CD14-positive monocyte (primary cell): ENCODE measurements around the gene RLN1. TPM values are rescaled to one million over a fixed set of nuclear protein-coding genes. Genes with fewer than 3 reads are reported as not detected.
A peak's percentile ranks its signal among the peaks of the same experiment; 100 is the strongest.
"Not testable (repeated sequence)": the region's sequence is repeated elsewhere in the genome, so short reads cannot be mapped to it uniquely, and the experiment has no call there.

Experiments used
- DNase-seq, 3 donors: peaks; one replicate each; pipeline ENCODE4 v3.0.0-alpha.2; 2011 to 2022
- H2AFZ ChIP-seq: 2 replicates; pipeline ENCODE4 v1.6.0; 2012; ENCODE audit warnings: mild to moderate bottlenecking, low read depth, low read length, inconsistent platforms; ENCODE audit not compliant: insufficient read depth, poor library complexity, severe bottlenecking
- H3K27ac ChIP-seq, 2 donors: 1 replicate in 1 of 2; 2 replicates in 1 of 2; pipeline ENCODE4 v1.5.1; 2012 to 2013; ENCODE audit warnings: low read length in 2 of 2, control low read depth in 1 of 2, inconsistent platforms in 1 of 2, low read depth in 1 of 2, mild to moderate bottlenecking in 1 of 2
- H3K27me3 ChIP-seq, 2 donors: one replicate each; pipeline versions ENCODE4 v1.6.0 to v1.6.1; 2011 to 2013; ENCODE audit warnings: low read length in 2 of 2; ENCODE audit not compliant: control insufficient read depth in 2 of 2, insufficient read depth in 2 of 2
- H3K36me3 ChIP-seq, 2 donors: replicated peaks in 1 of 2; 1 replicate in 1 of 2; 2 replicates in 1 of 2; pipeline versions ENCODE4 v1.5.1 to v1.6.1; 2012 to 2013; ENCODE audit warnings: low read length in 2 of 2, control low read depth in 1 of 2, inconsistent platforms in 1 of 2, mild to moderate bottlenecking in 1 of 2; ENCODE audit not compliant: insufficient read depth in 2 of 2, control insufficient read depth in 1 of 2
- H3K4me1 ChIP-seq, 2 donors: 1 replicate in 1 of 2; 2 replicates in 1 of 2; pipeline versions ENCODE4 v1.5.1 to v1.6.1; 2012 to 2013; ENCODE audit warnings: low read length in 2 of 2, control low read depth in 1 of 2, inconsistent platforms in 1 of 2, mild to moderate bottlenecking in 1 of 2, moderate library complexity in 1 of 2; ENCODE audit not compliant: insufficient read depth in 2 of 2, control insufficient read depth in 1 of 2
- H3K4me2 ChIP-seq: replicated peaks from 2 replicates; pipeline ENCODE3; 2012; ENCODE audit warnings: low read length, moderate library complexity, mild to moderate bottlenecking; ENCODE audit not compliant: poor library complexity, severe bottlenecking; ENCODE audit errors: extremely low read depth
- H3K4me3 ChIP-seq, 3 experiments: fragments of 200-600 bp in 1 of 3; sonication (generic) in 1 of 3; replicated peaks in 1 of 3; 1 replicate in 2 of 3; 2 replicates in 1 of 3; pipeline ENCODE4 v1.5.1; 2011 to 2013; ENCODE audit warnings: low read length in 3 of 3, mild to moderate bottlenecking in 3 of 3, control low read depth in 2 of 3, low read depth in 2 of 3, inconsistent platforms in 1 of 3, moderate library complexity in 1 of 3
- H3K79me2 ChIP-seq: 2 replicates; pipeline ENCODE4 v1.6.0; 2012; ENCODE audit warnings: mild to moderate bottlenecking, control low read depth, inconsistent platforms, low read length, moderate library complexity; ENCODE audit not compliant: insufficient read depth
- H3K9ac ChIP-seq: 2 replicates; pipeline ENCODE4 v1.6.0; 2017; ENCODE audit warnings: low read length, mild to moderate bottlenecking; ENCODE audit not compliant: insufficient read depth, poor library complexity, severe bottlenecking
- H3K9me3 ChIP-seq, 2 donors: replicated peaks in 1 of 2; 1 replicate in 1 of 2; 2 replicates in 1 of 2; pipeline versions ENCODE4 v1.5.1 to v1.6.1; 2012 to 2013; ENCODE audit warnings: low read length in 2 of 2, control low read depth in 1 of 2; ENCODE audit not compliant: control insufficient read depth in 1 of 2, insufficient read depth in 1 of 2
- H4K20me1 ChIP-seq: 2 replicates; pipeline ENCODE4 v1.6.0; 2012; ENCODE audit warnings: mild to moderate bottlenecking, low read length, control low read depth, moderate library complexity; ENCODE audit not compliant: insufficient read depth
- H3K27ac Mint-ChIP-seq, 7 donors: one replicate each; pipeline ENCODE4 v1.8.0; 2020; ENCODE audit warnings: mild to moderate bottlenecking in 7 of 7, mixed read lengths in 7 of 7, moderate library complexity in 6 of 7, inconsistent platforms in 2 of 7
- H3K27me3 Mint-ChIP-seq, 3 donors: one replicate each; pipeline ENCODE4 v1.8.0; 2021 to 2022; ENCODE audit warnings: low read depth in 3 of 3, mild to moderate bottlenecking in 3 of 3, mixed read lengths in 3 of 3, moderate library complexity in 3 of 3, inconsistent platforms in 1 of 3
- H3K36me3 Mint-ChIP-seq, 2 donors: one replicate each; pipeline ENCODE4 v1.8.0; 2020; ENCODE audit warnings: mixed read lengths in 2 of 2, inconsistent platforms in 1 of 2, mild to moderate bottlenecking in 1 of 2
- H3K4me1 Mint-ChIP-seq: one replicate; pipeline ENCODE4 v1.8.0; 2020; ENCODE audit warnings: mild to moderate bottlenecking, mixed read lengths
- H3K4me3 Mint-ChIP-seq, 2 donors: one replicate each; pipeline ENCODE4 v1.8.0; 2020; ENCODE audit warnings: mild to moderate bottlenecking in 2 of 2, mixed read lengths in 2 of 2, moderate library complexity in 1 of 2
- H3K9me3 Mint-ChIP-seq, 7 donors: one replicate each; pipeline ENCODE4 v1.8.0; 2020 to 2022; ENCODE audit warnings: mixed read lengths in 7 of 7, mild to moderate bottlenecking in 6 of 7, moderate library complexity in 6 of 7, inconsistent platforms in 2 of 7
- CTCF ChIP-seq: fragments of 200-600 bp; IDR thresholded peaks from one replicate; pipeline ENCODE4 v1.8.0; 2022; ENCODE audit warnings: antibody characterized with exemption, mild to moderate bottlenecking
- WGBS: methylation state at CpG from one replicate; pipeline ENCODE4 v1.1.5; 2013; ENCODE audit warnings: missing lambda C conversion rate; ENCODE audit not compliant: insufficient coverage; 5-methylcytosine and 5-hydroxymethylcytosine counted together
- intact Hi-C, 2 donors: fragments of 100-400 bp; cut with micrococcal nuclease; formaldehyde crosslinking; loops; one replicate each; pipeline versions ENCODE4 v1.15.0 to v1.15.1; 2023
- polyA plus RNA-seq, 3 donors: library from polyadenylated mRNA; depleted of rRNA in 1 of 3; unstranded in 2 of 3; stranded (reverse) in 1 of 3; fragments of 300-500 nt in 2 of 3; fragments of >200 nt in 1 of 3; fragmentation: Illumina TruSeq in 2 of 3; gene quantifications; 1 replicate in 2 of 3; 2 replicates in 1 of 3; pipeline ENCODE4 v1.2.3, GENCODE V29; 2012 to 2021

Gene RLN1
- polyA plus RNA-seq, 3 donors: not detected

GRCh38 chr9:5326893-5327548 is 12.7 kb downstream of the RLN1 start:
- no peak overlapping the region for H3K4me3 Mint-ChIP-seq
- Histone ChIP-seq H3K9ac (no peak overlapping the region), H4K20me1 (no peaks in the 10 kb centered on the region), H3K4me2 (no peak overlapping the region), H3K9me3 (no peaks in the 10 kb centered on the region), H3K36me3 (no peaks in the 10 kb centered on the region), H2AFZ (no peak overlapping the region), H3K4me3 (no peak overlapping the region), H3K4me1 (no peaks in the 10 kb centered on the region), H3K27me3 (no peaks in the 10 kb centered on the region), H3K27ac (no peak overlapping the region), H3K79me2 (no peaks in the 10 kb centered on the region)
- H3K36me3 Mint-ChIP-seq: no peaks in the 10 kb centered on the region
- peaks cover 0 to 13% (median 5%) of the 10 kb centered on the region in 7 donors for H3K9me3 Mint-ChIP-seq
- WGBS: 96% methylated on average over 10 of the region's 10 CpGs
- H3K27me3 Mint-ChIP-seq: peaks cover 0 to 4% (median 0%) of the 10 kb centered on the region in 3 donors
- intact Hi-C loops: loop anchor here in 1 of 2 donors (10.0 kb wide), 1 partner anchor 48 kb away; no protein-coding TSS in a partner anchor
- no peak for TF ChIP-seq CTCF
- H3K4me1 Mint-ChIP-seq: peaks cover 2% of the 10 kb centered on the region
- no peak overlapping the region for H3K27ac Mint-ChIP-seq
- no peak for DNase-seq

GRCh38 chr9:5326187-5326586 is 13.5 kb downstream of the RLN1 start:
- Mint-ChIP-seq H3K4me3 (no peak overlapping the region), H3K27me3 (peaks cover 0 to 4% (median 3%) of the 10 kb centered on the region in 3 donors), H3K36me3 (no peaks in the 10 kb centered on the region), H3K27ac (peak overlapping the region in 1 of 7 donors; percentile 54), H3K4me1 (peaks cover 11% of the 10 kb centered on the region), H3K9me3 (peaks cover 0 to 13% (median 5%) of the 10 kb centered on the region in 7 donors)
- H3K4me2 ChIP-seq: no peak overlapping the region
- H3K9ac ChIP-seq: no peak overlapping the region
- H3K27me3 ChIP-seq: no peaks in the 10 kb centered on the region
- intact Hi-C loops: loop anchor here in 1 of 2 donors (10.0 kb wide), 1 partner anchor 49 kb away; no protein-coding TSS in a partner anchor
- no peak overlapping the region for H2AFZ ChIP-seq
- no peaks in the 10 kb centered on the region for H3K36me3 ChIP-seq
- no peak overlapping the region for H3K27ac ChIP-seq
- H3K4me3 ChIP-seq: no peak overlapping the region
- no peak for TF ChIP-seq CTCF
- no peaks in the 10 kb centered on the region for H4K20me1 ChIP-seq
- no peak for DNase-seq
- H3K4me1 ChIP-seq: peaks cover 0 to 6% of the 10 kb centered on the region in 2 donors
- H3K9me3 ChIP-seq: no peaks in the 10 kb centered on the region
- no peaks in the 10 kb centered on the region for H3K79me2 ChIP-seq

DNA sequence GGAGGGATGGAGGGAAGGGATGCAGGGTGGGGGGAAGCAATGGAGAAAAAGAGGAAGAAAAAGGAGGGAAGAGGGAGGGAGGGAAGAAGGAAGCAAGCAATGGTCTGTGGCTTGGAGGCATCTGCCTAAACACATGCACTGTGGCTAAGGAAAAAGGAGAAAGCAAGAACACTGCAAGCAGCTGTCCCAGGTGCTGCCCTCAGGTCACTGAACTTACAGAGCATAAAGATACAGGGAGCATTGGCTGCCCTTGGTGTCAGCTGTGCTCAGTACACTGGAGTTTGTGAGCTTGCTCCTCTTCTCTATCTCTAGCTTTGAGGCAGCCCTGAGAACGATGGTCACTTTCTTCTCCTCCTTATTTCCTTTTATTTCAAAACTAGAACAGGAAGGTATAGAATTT is 18.1 kb downstream of the RLN1 start:
- H3K27me3 ChIP-seq, H3K4me2 ChIP-seq, H3K36me3 ChIP-seq, H3K79me2 ChIP-seq, H3K36me3 Mint-ChIP-seq, H3K9me3 Mint-ChIP-seq, H4K20me1 ChIP-seq, H3K27ac ChIP-seq, H3K27me3 Mint-ChIP-seq, H3K9ac ChIP-seq, H3K4me3 Mint-ChIP-seq, H3K9me3 ChIP-seq, H2AFZ ChIP-seq, H3K4me1 ChIP-seq, DNase-seq, H3K4me3 ChIP-seq: not testable (repeated sequence)
- intact Hi-C loops: loop anchor here in 1 of 2 donors (10.0 kb wide), 1 partner anchor 53 kb away; no protein-coding TSS in a partner anchor
- H3K4me1 Mint-ChIP-seq: peaks cover 12% of the 10 kb centered on the region
- H3K27ac Mint-ChIP-seq: peak overlapping the region in 1 of 7 donors; percentile 82
- WGBS: no CpG with 5 or more reads among the region's 1 CpG
